CD4-positive, alpha-beta T cell treated with Interleukin-4 for 1 hour (primary cell): ENCODE results near the gene VKORC1.
"Not testable (repeated sequence)": the region's sequence is repeated elsewhere in the genome, so short reads cannot be mapped to it uniquely, and the experiment has no call there.

ENCODE experiments used
- DNase-seq, 2 donors: peaks; one replicate each; pipeline ENCODE4 v3.0.0-alpha.2; 2020 to 2022

Gene VKORC1

GRCh38 chr16:31106509-31107464, 12.2 kb upstream of the VKORC1 start:
- no peak for DNase-seq

GRCh38 chr16:31105677-31106213, 11.1 kb upstream of the VKORC1 start:
- DNase-seq, result peak; percentile 84 to 85

GRCh38 chr16:31100876-31101641, 6.5 kb upstream of the VKORC1 start:
- DNase-seq, result not testable (repeated sequence)

- no peak for DNase-seq
These were observed 5.5 kb upstream of the VKORC1 start for GRCh38 chr16:31099860-31100638.

- no peak for DNase-seq
These were observed 541 bp downstream of the VKORC1 start for GRCh38 chr16:31094088-31094423.

- no peak for DNase-seq
These were observed 1.4 kb downstream of the VKORC1 start for GRCh38 chr16:31093132-31093703.

GRCh38 chr16:31092330-31092729, 2.3 kb downstream of the VKORC1 start:
- no peak for DNase-seq

GRCh38 chr16:31090540-31090939, 4.1 kb downstream of the VKORC1 start:
- no peak for DNase-seq

- DNase-seq, result no peak
These were observed 5.4 kb downstream of the VKORC1 start for GRCh38 chr16:31089199-31089598.

- no peak for DNase-seq
These were observed 6.0 kb downstream of the VKORC1 start, which contains the start of gene PRSS53 for GRCh38 chr16:31088459-31089183. TSS of gene PRSS53 (minus strand) at chr16:31088943. CDS start at chr16:31088809, 134 bp downstream.

GRCh38 chr16:31087971-31088370, 6.6 kb downstream of the VKORC1 start:
- no peak for DNase-seq

GRCh38 chr16:31087481-31087880, 7.1 kb downstream of the VKORC1 start:
- DNase-seq, result no peak

GRCh38 chr16:31086629-31086906, 8.0 kb downstream of the VKORC1 start:
- no peak for DNase-seq

- DNase-seq, result no peak
These were observed 8.5 kb downstream of the VKORC1 start for GRCh38 chr16:31085873-31086628.

- no peak for DNase-seq
These were observed 9.2 kb downstream of the VKORC1 start for GRCh38 chr16:31085411-31085810.

- no peak for DNase-seq
These were observed 9.9 kb downstream of the VKORC1 start for GRCh38 chr16:31084584-31085302.

GRCh38 chr16:31083981-31084380, 10.6 kb downstream of the VKORC1 start:
- no peak for DNase-seq

- no peak for DNase-seq
These were observed 11.0 kb downstream of the VKORC1 start for GRCh38 chr16:31083556-31083955.

GRCh38 chr16:31083081-31083480, 11.5 kb downstream of the VKORC1 start:
- DNase-seq, result no peak

GRCh38 chr16:31082368-31083045, 12.1 kb downstream of the VKORC1 start:
- DNase-seq, result no peak
